Measurements from ENCODE around the gene EDC4.
A peak's percentile ranks its signal among the peaks of the same experiment; 100 is the strongest.

EDC4 gene

GRCh38 chr16:67901734-67902133, 28.9 kb downstream of the EDC4 start:
- no peak for TF ChIP-seq CTCF (IDR thresholded peaks at IDR 0.05; ENCODE audit: low read depth, low read length)
- Histone ChIP-seq H3K4me1 (no peaks in the 10 kb centered on the region), H3K9me3 (no peaks in the 10 kb centered on the region), H3K4me3 (ENCODE audit: low read depth, low read length) (no peak overlapping the region), H3K36me3 (no peaks in the 10 kb centered on the region), H3K27me3 (no peaks in the 10 kb centered on the region)
- DNase-seq: no peak

- Histone ChIP-seq H3K4me1 (no peaks in the 10 kb centered on the region), H3K36me3 (no peaks in the 10 kb centered on the region), H3K9me3 (no peaks in the 10 kb centered on the region), H3K4me3 (ENCODE audit: low read depth, low read length) (no peak overlapping the region), H3K27me3 (no peaks in the 10 kb centered on the region)
- TF ChIP-seq CTCF (IDR thresholded peaks at IDR 0.05; ENCODE audit: low read depth, low read length): no peak
- DNase-seq: no peak
These were observed 30.0 kb downstream of the EDC4 start for GRCh38 chr16:67902831-67903230.

GRCh38 chr16:67907397-67908180, 34.7 kb downstream of the EDC4 start:
- Histone ChIP-seq H3K4me3 (ENCODE audit: low read depth, low read length) (no peak overlapping the region), H3K27me3 (no peaks in the 10 kb centered on the region), H3K36me3 (no peaks in the 10 kb centered on the region), H3K9me3 (no peaks in the 10 kb centered on the region), H3K4me1 (no peaks in the 10 kb centered on the region)
- no peak for TF ChIP-seq CTCF (IDR thresholded peaks at IDR 0.05; ENCODE audit: low read depth, low read length)
- DNase-seq: no peak

- Histone ChIP-seq H3K9me3 (no peaks in the 10 kb centered on the region), H3K4me1 (no peaks in the 10 kb centered on the region), H3K27me3 (no peaks in the 10 kb centered on the region), H3K4me3 (ENCODE audit: low read depth, low read length) (no peak overlapping the region), H3K36me3 (no peaks in the 10 kb centered on the region)
- TF ChIP-seq CTCF (IDR thresholded peaks at IDR 0.05; ENCODE audit: low read depth, low read length): no peak
- DNase-seq: no peak
These were observed 36.3 kb downstream of the EDC4 start for GRCh38 chr16:67909056-67909742.

GRCh38 chr16:67910158-67910557, 37.3 kb downstream of the EDC4 start:
- H3K9me3 ChIP-seq: no peaks in the 10 kb centered on the region
- no peaks in the 10 kb centered on the region for H3K36me3 ChIP-seq
- H3K4me1 ChIP-seq: peaks cover 6% of the 10 kb centered on the region
- no peak for TF ChIP-seq CTCF (IDR thresholded peaks at IDR 0.05; ENCODE audit: low read depth, low read length)
- no peak overlapping the region for H3K4me3 ChIP-seq (ENCODE audit: low read depth, low read length)
- peak; percentile 49 for DNase-seq
- no peaks in the 10 kb centered on the region for H3K27me3 ChIP-seq

Measured in BE2C (cell line).